AG04450 (cell line): ENCODE data around the gene MGAT5B. TPM values are rescaled to one million over a fixed set of nuclear protein-coding genes. Genes with fewer than 3 reads are reported as not detected.

Source experiments
- CTCF ChIA-PET: fragments of 300-600, 350-600 bp; formaldehyde crosslinking; extraction: SDS; loops from one replicate; lab custom pipeline; 2022; ENCODE audit warnings: antibody characterized with exemption, inconsistent platforms; lab: Charles Lee
- POLR2A ChIA-PET: fragments of 350-600 bp; formaldehyde crosslinking; extraction: SDS; loops from one replicate; lab custom pipeline; 2021; ENCODE audit warnings: antibody characterized with exemption, inconsistent platforms; lab: Yijun Ruan, JAX
- DNase-seq: peaks from one replicate; pipeline ENCODE4 v3.0.0-alpha.2; 2011; ENCODE audit warnings: low read depth, low spot score
- H3K27ac ChIP-seq: one replicate; pipeline ENCODE4 v1.5.1; 2012; ENCODE audit warnings: low read depth, low read length, control low read depth
- H3K27me3 ChIP-seq: one replicate; pipeline ENCODE4 v1.6.0; 2012; ENCODE audit warnings: low read length; ENCODE audit not compliant: control insufficient read depth, insufficient read depth
- H3K4me3 ChIP-seq: 2 replicates; pipeline ENCODE4 v1.5.1; 2011; ENCODE audit warnings: mild to moderate bottlenecking, low read depth, low read length, control low read depth
- H3K9me3 ChIP-seq: 2 replicates; pipeline ENCODE4 v1.5.1; 2012; ENCODE audit warnings: low read length; ENCODE audit not compliant: control insufficient read depth, insufficient read depth
- polyA plus RNA-seq: library from polyadenylated mRNA; depleted of rRNA; stranded (reverse); fragments of >200 nt; gene quantifications from 2 replicates; pipeline ENCODE4 v1.2.3, GENCODE V29; 2011
- TF ChIP-seq, protein P1 (sequence below): IDR thresholded peaks from 2 replicates; pipeline ENCODE4 v1.5.1; 2011; ENCODE audit warnings: low read depth, low read length, control low read depth, inconsistent platforms

MGAT5B gene
- polyA plus RNA-seq, 1 experiment: 0.69 TPM

- DNase-seq: no peak
- Histone ChIP-seq H3K9me3 (no peaks in the 10 kb centered on the region; the same call in 1 of the 2 replicates), H3K27me3 (peaks cover 11% of the 10 kb centered on the region), H3K4me3 (no peak overlapping the region), H3K27ac (no peak overlapping the region)
- TF ChIP-seq, protein P1, sequence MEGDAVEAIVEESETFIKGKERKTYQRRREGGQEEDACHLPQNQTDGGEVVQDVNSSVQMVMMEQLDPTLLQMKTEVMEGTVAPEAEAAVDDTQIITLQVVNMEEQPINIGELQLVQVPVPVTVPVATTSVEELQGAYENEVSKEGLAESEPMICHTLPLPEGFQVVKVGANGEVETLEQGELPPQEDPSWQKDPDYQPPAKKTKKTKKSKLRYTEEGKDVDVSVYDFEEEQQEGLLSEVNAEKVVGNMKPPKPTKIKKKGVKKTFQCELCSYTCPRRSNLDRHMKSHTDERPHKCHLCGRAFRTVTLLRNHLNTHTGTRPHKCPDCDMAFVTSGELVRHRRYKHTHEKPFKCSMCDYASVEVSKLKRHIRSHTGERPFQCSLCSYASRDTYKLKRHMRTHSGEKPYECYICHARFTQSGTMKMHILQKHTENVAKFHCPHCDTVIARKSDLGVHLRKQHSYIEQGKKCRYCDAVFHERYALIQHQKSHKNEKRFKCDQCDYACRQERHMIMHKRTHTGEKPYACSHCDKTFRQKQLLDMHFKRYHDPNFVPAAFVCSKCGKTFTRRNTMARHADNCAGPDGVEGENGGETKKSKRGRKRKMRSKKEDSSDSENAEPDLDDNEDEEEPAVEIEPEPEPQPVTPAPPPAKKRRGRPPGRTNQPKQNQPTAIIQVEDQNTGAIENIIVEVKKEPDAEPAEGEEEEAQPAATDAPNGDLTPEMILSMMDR: no peak
- ChIA-PET POLR2A (no interaction called here), CTCF (no interaction called here)
These were observed 53.9 kb downstream of the MGAT5B start for GRCh38 chr17:76922084-76922483.

DNA sequence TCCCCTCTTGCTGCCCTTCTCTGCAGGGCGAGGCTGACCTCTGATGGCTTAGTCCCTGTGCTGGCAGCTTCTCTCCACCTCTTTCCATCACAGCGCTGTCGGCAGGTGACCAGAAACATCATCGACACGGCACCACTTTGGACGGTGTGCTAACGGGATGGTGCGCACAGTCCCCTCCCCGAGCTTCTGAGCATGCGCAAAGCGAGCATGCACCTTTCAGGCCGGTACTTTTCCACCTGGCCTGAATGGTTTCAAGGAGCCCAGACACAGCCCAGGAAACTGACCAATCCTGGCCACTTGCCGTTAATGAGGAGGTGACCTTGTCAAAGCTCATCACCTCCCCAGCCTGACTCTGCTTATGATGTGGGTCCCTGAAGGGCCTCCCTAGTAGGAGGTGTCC is 54.8 kb downstream of the MGAT5B start:
- ChIA-PET CTCF (no interaction called here), POLR2A (no interaction called here)
- Histone ChIP-seq H3K27me3 (peaks cover 11% of the 10 kb centered on the region), H3K4me3 (no peak overlapping the region), H3K27ac (no peak overlapping the region), H3K9me3 (no peaks in the 10 kb centered on the region; the same call in 1 of the 2 replicates)
- DNase-seq: no peak
- TF ChIP-seq, protein P1: no peak

DNA sequence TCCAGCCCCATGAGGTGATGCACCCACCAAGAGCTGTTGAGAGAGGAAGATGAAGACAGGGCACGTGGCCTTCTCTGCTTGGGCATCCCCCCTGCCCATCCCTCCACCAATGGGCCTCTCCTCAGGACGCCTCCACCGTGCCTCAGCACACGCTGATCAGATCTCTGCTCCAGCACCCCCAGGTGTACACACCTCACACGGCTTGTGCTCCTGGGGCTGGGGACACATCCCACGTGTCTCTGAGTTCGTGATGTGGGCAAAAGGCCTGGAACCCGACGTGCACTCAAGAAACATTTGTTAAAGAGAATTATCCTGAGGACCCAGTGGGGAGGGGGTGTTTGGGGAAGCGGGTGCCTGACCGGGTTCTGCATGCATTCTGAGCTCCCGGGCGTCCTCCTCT is 55.3 kb downstream of the MGAT5B start:
- peaks cover 8% of the 10 kb centered on the region for H3K27me3 ChIP-seq
- no peaks in the 10 kb centered on the region; the same call in 1 of the 2 replicates for H3K9me3 ChIP-seq
- TF ChIP-seq, protein P1: no peak
- H3K27ac ChIP-seq: no peak overlapping the region
- ChIA-PET CTCF (no interaction called here), POLR2A (no interaction called here)
- DNase-seq: no peak
- no peak overlapping the region for H3K4me3 ChIP-seq

DNA sequence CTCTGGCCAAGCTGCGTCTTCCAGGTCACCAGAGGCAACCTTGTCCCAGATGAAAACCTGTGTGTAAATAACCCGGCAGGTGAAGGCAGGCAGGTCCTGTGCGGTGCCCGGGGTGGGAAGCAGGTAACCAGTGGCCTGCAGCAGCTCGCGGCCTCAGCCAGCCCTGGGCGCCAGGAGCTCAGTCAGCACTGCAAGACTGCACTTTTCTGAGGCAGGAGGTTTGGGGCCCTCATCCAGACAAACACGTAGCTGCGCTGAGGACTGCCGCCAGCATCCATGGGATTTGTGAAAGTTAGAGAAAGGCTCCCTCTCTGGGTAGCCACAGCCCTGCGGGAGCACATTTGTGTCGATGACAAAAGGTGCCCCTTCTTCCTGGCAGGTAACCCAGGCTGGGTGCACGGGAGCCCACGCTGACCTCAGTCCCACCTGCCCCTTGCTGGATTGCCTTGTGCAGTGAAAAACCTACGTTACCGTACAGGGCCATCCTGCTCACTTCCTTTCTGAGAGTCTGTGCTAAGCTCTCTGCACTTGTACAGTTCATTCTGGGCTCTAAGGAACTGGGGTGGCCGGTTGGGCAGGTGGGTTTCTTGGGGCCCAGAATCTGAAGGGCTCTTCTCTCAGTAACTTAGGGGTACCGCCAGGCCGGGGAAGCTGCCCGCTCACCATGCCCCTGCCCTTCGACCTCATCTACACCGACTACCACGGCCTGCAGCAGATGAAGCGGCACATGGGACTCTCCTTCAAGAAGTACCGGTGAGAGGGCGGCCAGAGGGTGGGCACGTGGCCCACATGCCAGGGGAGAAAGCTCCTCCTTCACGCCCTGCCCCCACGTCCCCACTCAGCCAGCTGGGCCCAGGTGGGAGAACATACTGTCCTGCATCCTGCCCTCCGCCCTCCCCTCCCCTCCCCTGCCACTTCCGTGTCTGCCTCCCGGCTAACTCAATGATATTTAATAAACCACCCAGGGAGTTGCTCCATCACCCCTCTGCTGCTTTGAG is 56.4 kb downstream of the MGAT5B start:
- POLR2A ChIA-PET: no interaction called here
- CTCF ChIA-PET: no interaction called here
- no peak overlapping the region for H3K4me3 ChIP-seq
- H3K27me3 ChIP-seq: peaks cover 8% of the 10 kb centered on the region
- DNase-seq: no peak
- no peak overlapping the region for H3K27ac ChIP-seq
- TF ChIP-seq, protein P1: no peak
- H3K9me3 ChIP-seq: no peaks in the 10 kb centered on the region; the same call in 1 of the 2 replicates

DNA sequence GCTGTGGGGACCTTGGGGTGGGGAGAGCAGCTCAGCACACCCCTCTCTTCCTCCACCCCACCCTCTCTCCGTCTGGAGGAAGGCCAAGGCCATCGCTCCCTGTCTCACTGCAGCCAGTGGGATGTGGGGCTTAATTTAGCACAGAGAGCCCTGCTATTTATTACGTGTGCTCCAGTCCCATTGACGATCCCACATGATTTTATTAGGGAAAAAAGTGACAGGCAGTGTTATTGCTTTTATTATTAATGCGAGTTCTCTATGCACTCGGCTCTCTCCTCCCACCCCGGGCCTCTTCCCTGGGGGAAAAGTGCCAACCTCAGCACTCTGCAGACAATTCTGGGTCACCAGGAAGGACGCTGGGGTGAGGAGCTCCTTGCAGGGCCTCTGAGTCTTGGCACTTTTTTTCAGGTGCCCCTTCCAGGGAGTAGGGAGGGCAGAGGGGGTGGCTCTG is 57.3 kb downstream of the MGAT5B start:
- Histone ChIP-seq H3K4me3 (no peak overlapping the region), H3K27me3 (peaks cover 8% of the 10 kb centered on the region), H3K9me3 (no peaks in the 10 kb centered on the region; the same call in 1 of the 2 replicates), H3K27ac (no peak overlapping the region)
- TF ChIP-seq, protein P1: no peak
- no peak for DNase-seq
- POLR2A ChIA-PET: no interaction called here
- CTCF ChIA-PET: no interaction called here
